H9 (cell line): ENCODE results near the gene VAV3. TPM values are rescaled to one million over a fixed set of nuclear protein-coding genes. Genes with fewer than 3 reads are reported as not detected.

ENCODE experiments used
- DNase-seq: peaks from one replicate; pipeline ENCODE4 v3.0.0-alpha.2; 2017
- H2AFZ ChIP-seq: one replicate; pipeline ENCODE4 v1.6.1; 2013; ENCODE audit warnings: mild to moderate bottlenecking, low read length, control low read depth, moderate library complexity
- H2AK5ac ChIP-seq: 2 replicates; pipeline ENCODE4 v1.6.1; 2013; ENCODE audit warnings: low read length, control low read depth, mixed read lengths; ENCODE audit not compliant: insufficient read length
- H2BK120ac ChIP-seq: one replicate; pipeline ENCODE4 v1.6.1; 2013; ENCODE audit warnings: low read depth, mild to moderate bottlenecking, low read length, control low read depth, inconsistent platforms; ENCODE audit not compliant: poor library complexity, severe bottlenecking
- H2BK12ac ChIP-seq: 2 replicates; pipeline ENCODE4 v1.6.1; 2013; ENCODE audit warnings: low read length, control low read depth, mixed read lengths, low read depth; ENCODE audit not compliant: insufficient read length
- H2BK15ac ChIP-seq: 2 replicates; pipeline ENCODE4 v1.6.1; 2013; ENCODE audit warnings: low read depth, low read length, control low read depth
- H2BK20ac ChIP-seq: one replicate; pipeline ENCODE4 v1.6.1; 2013; ENCODE audit warnings: low read depth, mild to moderate bottlenecking, low read length, control low read depth, inconsistent platforms; ENCODE audit not compliant: poor library complexity, severe bottlenecking
- H2BK5ac ChIP-seq: 2 replicates; pipeline ENCODE4 v1.6.1; 2013; ENCODE audit warnings: low read length, control low read depth, mixed read lengths; ENCODE audit not compliant: insufficient read length
- H3K14ac ChIP-seq: 2 replicates; pipeline ENCODE4 v1.6.1; 2013; ENCODE audit warnings: low read length, control low read depth; ENCODE audit not compliant: insufficient read depth
- H3K18ac ChIP-seq: 2 replicates; pipeline ENCODE4 v1.6.1; 2013; ENCODE audit warnings: low read depth, mild to moderate bottlenecking, mixed read lengths, low read length, control low read depth; ENCODE audit not compliant: insufficient read length
- H3K23ac ChIP-seq: 2 replicates; pipeline ENCODE4 v1.6.1; 2013; ENCODE audit warnings: low read length, control low read depth, mixed read lengths, low read depth; ENCODE audit not compliant: insufficient read length
- H3K23me2 ChIP-seq: 2 replicates; pipeline ENCODE4 v1.6.1; 2013; ENCODE audit warnings: low read depth, mild to moderate bottlenecking, mixed read lengths, low read length, control low read depth; ENCODE audit not compliant: insufficient read length, poor library complexity, severe bottlenecking
- H3K27ac ChIP-seq: 2 replicates; pipeline ENCODE4 v1.5.1; 2013; ENCODE audit warnings: low read length, control low read depth, mixed read lengths, low read depth; ENCODE audit not compliant: insufficient read length
- H3K27me3 ChIP-seq: 2 replicates; pipeline ENCODE4 v1.6.1; 2013; ENCODE audit warnings: low read length, control low read depth, inconsistent platforms; ENCODE audit not compliant: insufficient read depth
- H3K4ac ChIP-seq: 2 replicates; pipeline ENCODE4 v1.6.1; 2013; ENCODE audit warnings: low read depth, mild to moderate bottlenecking, control low read depth, inconsistent platforms, low read length, moderate library complexity
- H3K4me1 ChIP-seq: 2 replicates; pipeline ENCODE4 v1.6.1; 2013; ENCODE audit warnings: low read length, control low read depth, inconsistent platforms; ENCODE audit not compliant: insufficient read depth
- H3K4me2 ChIP-seq: 2 replicates; pipeline ENCODE4 v1.6.1; 2013; ENCODE audit warnings: low read length, control low read depth, mixed read lengths; ENCODE audit not compliant: insufficient read length, insufficient read depth
- H3K56ac ChIP-seq: 2 replicates; pipeline ENCODE4 v1.6.1; 2013; ENCODE audit warnings: low read depth, mild to moderate bottlenecking, mixed read lengths, low read length, control low read depth; ENCODE audit not compliant: insufficient read length
- H3K79me1 ChIP-seq: 2 replicates; pipeline ENCODE4 v1.6.1; 2013; ENCODE audit warnings: low read depth, mild to moderate bottlenecking, moderate library complexity, low read length, control low read depth, inconsistent platforms; ENCODE audit not compliant: insufficient read depth, poor library complexity, severe bottlenecking
- H3K79me2 ChIP-seq: 2 replicates; pipeline ENCODE4 v1.6.1; 2013; ENCODE audit warnings: low read length, control low read depth, inconsistent platforms; ENCODE audit not compliant: insufficient read depth
- H3K9ac ChIP-seq: 2 replicates; pipeline ENCODE4 v1.6.1; 2013; ENCODE audit warnings: low read length, control low read depth, mixed read lengths; ENCODE audit not compliant: insufficient read length; ENCODE audit errors: extremely low read depth
- H3K9me3 ChIP-seq: one replicate; pipeline ENCODE4 v1.6.1; 2013; ENCODE audit warnings: low read depth, low read length, inconsistent platforms; ENCODE audit not compliant: control insufficient read depth
- H3T11ph ChIP-seq: one replicate; pipeline ENCODE4 v1.6.1; 2013; ENCODE audit warnings: mild to moderate bottlenecking, low read length, control low read depth, inconsistent platforms
- H4K20me1 ChIP-seq: one replicate; pipeline ENCODE4 v1.6.1; 2013; ENCODE audit not compliant: control insufficient read depth, insufficient read length, insufficient read depth
- H4K5ac ChIP-seq: 2 replicates; pipeline ENCODE4 v1.6.1; 2013; ENCODE audit warnings: low read depth, mild to moderate bottlenecking, mixed read lengths, low read length, control low read depth; ENCODE audit not compliant: insufficient read length
- H4K8ac ChIP-seq: replicated peaks from 2 replicates; pipeline ENCODE4 v1.6.1; 2013; ENCODE audit warnings: low read length, control low read depth, mixed read lengths, low read depth; ENCODE audit not compliant: insufficient read length
- H4K91ac ChIP-seq: 2 replicates; pipeline ENCODE4 v1.6.1; 2013; ENCODE audit warnings: low read depth, mild to moderate bottlenecking, moderate library complexity, mixed read lengths, low read length, control low read depth; ENCODE audit not compliant: insufficient read length
- H3K27ac Mint-ChIP-seq, 3 experiments: 2 replicates in 2 of 3; 3 replicates in 1 of 3; pipeline ENCODE4 v1.8.0; 2020 to 2021; ENCODE audit warnings: mixed read lengths in 3 of 3, mild to moderate bottlenecking in 1 of 3, moderate library complexity in 1 of 3
- H3K27me3 Mint-ChIP-seq: 2 replicates; pipeline ENCODE4 v1.8.0; 2021; ENCODE audit warnings: low read depth, mild to moderate bottlenecking, moderate library complexity, mixed read lengths
- H3K36me3 Mint-ChIP-seq, 3 experiments: 2 replicates in 2 of 3; 3 replicates in 1 of 3; pipeline ENCODE4 v1.8.0; 2020 to 2021; ENCODE audit warnings: low read depth in 3 of 3, mixed read lengths in 3 of 3; ENCODE audit not compliant: insufficient read depth in 1 of 3
- H3K4me1 Mint-ChIP-seq, 2 experiments: 2 replicates each; pipeline ENCODE4 v1.8.0; 2020; ENCODE audit warnings: mixed read lengths in 2 of 2
- H3K4me3 Mint-ChIP-seq, 2 experiments: 2 replicates in 1 of 2; 3 replicates in 1 of 2; pipeline ENCODE4 v1.8.0; 2020 to 2021; ENCODE audit warnings: mild to moderate bottlenecking in 2 of 2, mixed read lengths in 2 of 2, moderate library complexity in 1 of 2
- H3K9me3 Mint-ChIP-seq, 2 experiments: 2 replicates in 1 of 2; 3 replicates in 1 of 2; pipeline ENCODE4 v1.8.0; 2020; ENCODE audit warnings: mild to moderate bottlenecking in 2 of 2, mixed read lengths in 2 of 2, moderate library complexity in 1 of 2
- WGBS: extraction: QIAGEN DNeasy Blood & Tissue Kit; methylation state at CpG from one replicate; pipeline ENCODE4 v1.1.7; 2013; ENCODE audit warnings: missing lambda C conversion rate, low lambda C conversion rate, mixed read lengths; ENCODE audit not compliant: insufficient read length; ENCODE audit errors: extremely low coverage; 5-methylcytosine and 5-hydroxymethylcytosine counted together
- total RNA-seq: library from RNA; stranded (reverse); gene quantifications from 2 replicates; pipeline ENCODE4 v1.2.1, GENCODE V29; 2021
- TF ChIP-seq, protein P1 (sequence below): fragments of 200-600 bp; sonication (generic); conservative IDR thresholded peaks from 3 replicates; pipeline ENCODE4 v1.8.0; 2021; ENCODE audit warnings: antibody characterized with exemption, mild to moderate bottlenecking

Gene VAV3
- total RNA-seq, 1 experiment from 2014 or later, result 5.1 TPM

DNA sequence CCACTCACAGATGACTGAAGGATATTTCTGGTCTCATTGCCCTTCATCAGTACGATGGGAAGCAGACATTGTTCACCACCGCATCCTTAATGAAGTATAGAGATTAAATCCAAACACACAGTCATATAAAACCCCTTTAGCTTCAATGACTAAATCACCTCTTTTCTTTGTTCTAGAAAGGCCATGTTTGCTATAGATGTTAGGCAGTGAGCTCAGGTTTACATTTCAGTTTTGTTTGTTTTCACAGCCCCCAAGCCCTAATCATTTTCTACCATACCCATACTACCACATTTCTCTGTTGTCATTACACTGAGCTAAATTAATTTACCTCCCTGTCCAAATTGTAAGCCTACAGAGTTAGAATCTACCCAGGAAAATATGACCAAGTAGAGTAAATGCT lies 439.0 kb downstream of the VAV3 start:
- WGBS, result no CpG with 5 or more reads among the region's 2 CpGs
- Histone ChIP-seq H4K8ac (no peak overlapping the region), H3K4me1 (no peaks in the 10 kb centered on the region), H3K9me3 (no peaks in the 10 kb centered on the region), H4K91ac (no peak overlapping the region), H4K5ac (no peak overlapping the region), H2BK5ac (no peak overlapping the region), H3K4me2 (no peak overlapping the region), H2BK120ac (no peak overlapping the region), H3K4ac (no peak overlapping the region), H3K14ac (no peak overlapping the region), H3K79me2 (no peaks in the 10 kb centered on the region), H4K20me1 (no peaks in the 10 kb centered on the region), H3K27ac (no peak overlapping the region), H3K18ac (no peak overlapping the region), H2AFZ (no peak overlapping the region), H2BK15ac (no peak overlapping the region), H2BK20ac (no peak overlapping the region), H3K27me3 (no peaks in the 10 kb centered on the region), H2BK12ac (no peak overlapping the region), H3T11ph (no peak overlapping the region), H3K23ac (no peak overlapping the region), H3K79me1 (no peaks in the 10 kb centered on the region), H3K23me2 (no peaks in the 10 kb centered on the region), H3K56ac (no peak overlapping the region), H3K9ac (no peak overlapping the region), H2AK5ac (no peak overlapping the region)
- Mint-ChIP-seq H3K36me3 (no peaks in the 10 kb centered on the region), H3K27me3 (no peaks in the 10 kb centered on the region), H3K4me1 (peaks cover 38 to 46% of the 10 kb centered on the region in 2 experiments), H3K9me3 (no peaks in the 10 kb centered on the region), H3K4me3 (no peak overlapping the region), H3K27ac (no peak overlapping the region; a peak in 1 of 7 replicates)
- TF ChIP-seq, protein P1, sequence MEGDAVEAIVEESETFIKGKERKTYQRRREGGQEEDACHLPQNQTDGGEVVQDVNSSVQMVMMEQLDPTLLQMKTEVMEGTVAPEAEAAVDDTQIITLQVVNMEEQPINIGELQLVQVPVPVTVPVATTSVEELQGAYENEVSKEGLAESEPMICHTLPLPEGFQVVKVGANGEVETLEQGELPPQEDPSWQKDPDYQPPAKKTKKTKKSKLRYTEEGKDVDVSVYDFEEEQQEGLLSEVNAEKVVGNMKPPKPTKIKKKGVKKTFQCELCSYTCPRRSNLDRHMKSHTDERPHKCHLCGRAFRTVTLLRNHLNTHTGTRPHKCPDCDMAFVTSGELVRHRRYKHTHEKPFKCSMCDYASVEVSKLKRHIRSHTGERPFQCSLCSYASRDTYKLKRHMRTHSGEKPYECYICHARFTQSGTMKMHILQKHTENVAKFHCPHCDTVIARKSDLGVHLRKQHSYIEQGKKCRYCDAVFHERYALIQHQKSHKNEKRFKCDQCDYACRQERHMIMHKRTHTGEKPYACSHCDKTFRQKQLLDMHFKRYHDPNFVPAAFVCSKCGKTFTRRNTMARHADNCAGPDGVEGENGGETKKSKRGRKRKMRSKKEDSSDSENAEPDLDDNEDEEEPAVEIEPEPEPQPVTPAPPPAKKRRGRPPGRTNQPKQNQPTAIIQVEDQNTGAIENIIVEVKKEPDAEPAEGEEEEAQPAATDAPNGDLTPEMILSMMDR, result no peak
- no peak for DNase-seq
